Activated CD8-positive, alpha-beta memory T cell treated with anti-CD3 and anti-CD28 coated beads for 1 hour (primary cell): Measurements from ENCODE around the gene TDRD7.

Source experiments
- DNase-seq, 2 donors: peaks; one replicate each; pipeline ENCODE4 v3.0.0-alpha.2; 2020; ENCODE audit warnings: low read depth in 1 of 2; ENCODE audit errors: extremely low read depth in 1 of 2

TDRD7 gene

DNA sequence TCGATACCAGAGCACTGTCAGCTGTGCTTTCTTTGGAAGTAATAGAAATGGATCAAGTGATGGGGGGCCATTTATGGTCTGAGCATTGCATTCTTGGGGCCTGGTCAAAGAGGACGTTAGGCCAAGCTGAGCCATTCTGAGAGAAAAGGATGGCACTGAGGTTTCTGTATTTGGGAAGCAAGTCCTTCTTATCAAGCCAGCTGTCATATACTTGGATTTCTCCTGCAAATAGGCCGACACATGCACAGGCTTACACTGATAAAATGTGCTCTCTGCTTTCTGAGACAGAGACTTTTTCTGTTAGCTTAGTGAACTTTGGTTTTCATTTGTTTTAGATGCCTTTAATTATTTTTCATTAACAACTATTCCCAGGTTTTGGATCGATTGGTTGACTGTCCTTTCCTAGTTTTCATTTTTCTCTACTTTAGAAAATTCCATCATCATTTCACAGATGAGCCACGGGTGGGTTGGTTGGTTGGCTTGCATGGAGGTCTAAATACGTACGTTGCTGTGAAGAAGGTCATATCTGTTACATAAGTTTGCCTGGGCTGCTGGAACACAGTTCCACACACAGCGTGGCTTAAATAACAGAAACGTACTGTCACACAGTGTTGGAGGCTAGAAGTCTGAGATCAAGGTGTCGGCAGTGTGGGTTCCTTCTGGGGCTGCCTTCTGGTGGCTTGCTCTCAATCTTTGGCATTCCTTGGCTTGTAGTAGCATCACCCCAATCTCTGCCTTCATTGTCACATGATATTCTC lies 109.9 kb downstream of the TDRD7 start:
- no peak for DNase-seq

DNA sequence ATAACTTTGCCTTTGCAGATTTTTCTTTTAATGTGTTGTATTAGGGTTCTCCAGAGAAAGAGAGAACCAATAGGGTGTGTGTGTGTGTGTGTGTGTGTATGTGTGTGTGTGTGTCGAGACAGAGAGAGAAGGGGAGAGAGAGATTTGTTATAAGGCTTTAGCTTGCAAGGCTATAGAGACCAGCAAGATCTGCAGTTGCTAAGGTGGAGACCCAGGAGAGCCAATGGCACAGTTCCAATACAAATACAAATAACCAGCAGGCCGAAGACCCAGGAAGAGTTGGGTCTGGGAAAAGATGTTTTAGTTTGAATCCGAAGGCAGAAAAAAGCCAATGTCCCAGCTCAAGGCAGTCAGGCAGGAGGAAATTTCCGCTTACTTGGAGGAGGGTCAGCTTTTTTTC lies 112.5 kb downstream of the TDRD7 start:
- DNase-seq: no peak

DNA sequence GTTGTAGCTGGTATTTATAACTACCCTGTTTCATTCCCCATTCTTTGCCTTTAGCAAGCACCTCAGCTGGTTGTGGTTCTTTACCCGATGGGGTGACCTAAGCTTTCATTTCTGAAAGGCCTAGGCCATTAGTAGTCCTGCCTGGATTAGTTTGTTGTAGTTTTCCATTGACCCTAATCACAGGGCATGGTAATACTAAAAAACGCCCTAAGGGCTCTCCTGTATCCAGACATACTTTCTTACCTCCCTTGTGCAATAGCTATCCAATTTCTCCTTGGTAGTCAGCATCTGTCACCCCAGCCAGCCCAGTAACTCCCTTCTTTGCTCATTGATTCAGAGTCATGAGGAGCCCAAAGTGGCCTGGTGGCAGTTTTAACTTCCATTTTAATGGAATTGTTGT lies 113.6 kb downstream of the TDRD7 start:
- DNase-seq: no peak

DNA sequence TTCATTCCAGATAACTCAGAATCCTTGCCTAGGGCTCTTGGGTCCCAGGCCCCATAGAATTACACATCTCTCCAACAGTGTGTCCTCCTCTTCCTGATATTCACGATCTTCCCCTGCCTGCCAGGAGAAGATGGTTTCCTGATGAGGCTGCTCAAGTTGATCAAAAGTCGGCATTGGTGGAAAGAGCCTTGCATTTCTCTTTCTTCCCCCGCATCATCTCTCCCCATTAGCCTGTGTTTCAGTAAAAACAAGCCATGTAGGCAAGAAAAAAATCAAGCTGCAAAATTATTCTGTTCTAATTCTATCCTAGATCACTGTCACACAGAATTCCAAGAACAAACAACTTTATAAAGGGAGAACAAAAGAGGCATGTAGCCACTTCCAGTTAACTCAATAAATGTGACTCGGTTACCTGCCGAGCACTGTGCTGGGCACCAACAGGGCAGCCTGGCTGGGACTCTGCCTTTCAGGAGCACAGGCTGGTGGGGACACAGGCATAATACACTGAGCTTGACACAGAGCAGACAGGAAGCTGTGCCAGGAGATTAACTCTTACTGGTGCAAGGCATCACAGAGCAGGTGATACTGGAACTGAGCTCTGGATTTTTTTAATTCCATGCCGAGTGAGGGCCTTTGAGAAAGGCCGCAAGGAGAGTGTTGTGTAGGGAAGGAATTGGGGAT lies 115.1 kb downstream of the TDRD7 start:
- no peak for DNase-seq

DNA sequence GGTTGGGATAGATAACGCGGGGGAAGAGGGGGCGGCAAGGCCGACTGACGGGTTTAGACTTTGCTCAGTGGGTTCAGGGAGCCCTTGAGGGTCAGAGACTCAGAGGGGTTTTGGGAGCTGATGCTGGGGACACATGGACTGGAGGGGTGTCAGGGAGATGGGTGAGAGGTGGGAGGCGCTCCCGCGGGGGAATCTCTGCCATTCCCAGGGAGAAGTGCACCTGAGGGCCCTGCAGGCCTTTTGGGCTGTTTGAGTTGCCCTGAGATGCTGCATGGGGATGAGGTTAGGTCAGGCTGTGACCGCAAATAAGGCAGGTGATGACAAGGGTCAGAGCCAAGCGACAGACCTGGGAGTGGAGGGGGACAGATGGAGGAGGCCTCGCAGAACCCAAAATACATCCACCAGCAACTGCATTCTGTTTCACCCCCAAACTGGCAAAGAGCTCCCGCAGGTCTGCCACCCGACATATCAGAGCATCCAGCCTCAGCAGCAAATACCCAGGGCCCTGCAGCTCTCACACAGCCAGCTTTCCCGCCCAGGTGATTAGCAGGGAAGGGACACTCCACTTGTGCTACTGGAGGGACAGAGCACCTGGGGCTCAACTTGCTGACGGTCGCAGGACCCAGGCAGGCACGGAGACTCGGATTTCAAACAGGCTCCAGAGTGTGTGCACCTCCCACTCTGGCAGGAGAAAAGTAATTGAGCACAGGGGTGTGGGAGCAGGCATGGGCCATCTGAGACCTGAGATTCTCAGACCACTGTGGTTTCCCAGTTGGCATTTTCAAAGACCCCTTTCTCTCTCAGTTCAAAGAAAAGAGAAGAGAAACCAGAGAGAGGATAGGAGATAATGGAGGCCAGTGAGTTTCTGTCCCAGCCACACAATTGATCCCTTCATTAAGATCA lies 116.0 kb downstream of the TDRD7 start:
- DNase-seq: no peak

DNA sequence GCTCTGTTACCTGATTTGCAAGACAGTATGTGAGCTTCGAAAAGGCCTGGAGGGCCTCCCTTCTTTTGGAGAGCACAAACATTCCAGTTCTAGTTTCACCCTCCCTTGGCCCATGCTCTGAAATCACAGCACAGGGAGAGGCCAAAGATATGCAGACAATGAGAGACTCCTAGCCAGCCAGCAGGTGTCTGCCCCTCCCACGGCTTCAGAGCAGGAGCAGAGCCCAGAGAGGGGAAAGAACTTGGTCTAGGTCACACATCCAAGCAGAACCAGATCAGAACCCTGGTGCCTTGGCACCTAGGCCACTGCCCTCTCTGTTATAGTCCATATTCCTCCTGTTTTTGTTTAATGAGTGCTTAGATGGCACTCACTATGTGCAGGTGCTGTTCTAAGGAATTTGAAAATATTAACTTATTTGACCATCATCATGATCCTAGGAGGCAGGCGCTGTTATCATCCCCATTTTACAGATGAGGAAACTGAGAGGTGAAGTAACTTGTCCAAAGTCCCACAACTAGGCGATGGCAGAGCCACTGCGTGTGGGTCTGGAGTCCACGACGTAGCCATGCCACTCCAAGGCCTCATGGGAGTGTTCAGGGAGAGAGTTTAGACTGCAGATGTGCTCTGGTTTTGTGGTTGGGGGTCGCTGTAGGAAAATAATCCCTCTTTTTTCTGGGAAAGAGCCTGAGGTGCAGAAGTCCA lies 116.8 kb downstream of the TDRD7 start:
- DNase-seq: no peak

DNA sequence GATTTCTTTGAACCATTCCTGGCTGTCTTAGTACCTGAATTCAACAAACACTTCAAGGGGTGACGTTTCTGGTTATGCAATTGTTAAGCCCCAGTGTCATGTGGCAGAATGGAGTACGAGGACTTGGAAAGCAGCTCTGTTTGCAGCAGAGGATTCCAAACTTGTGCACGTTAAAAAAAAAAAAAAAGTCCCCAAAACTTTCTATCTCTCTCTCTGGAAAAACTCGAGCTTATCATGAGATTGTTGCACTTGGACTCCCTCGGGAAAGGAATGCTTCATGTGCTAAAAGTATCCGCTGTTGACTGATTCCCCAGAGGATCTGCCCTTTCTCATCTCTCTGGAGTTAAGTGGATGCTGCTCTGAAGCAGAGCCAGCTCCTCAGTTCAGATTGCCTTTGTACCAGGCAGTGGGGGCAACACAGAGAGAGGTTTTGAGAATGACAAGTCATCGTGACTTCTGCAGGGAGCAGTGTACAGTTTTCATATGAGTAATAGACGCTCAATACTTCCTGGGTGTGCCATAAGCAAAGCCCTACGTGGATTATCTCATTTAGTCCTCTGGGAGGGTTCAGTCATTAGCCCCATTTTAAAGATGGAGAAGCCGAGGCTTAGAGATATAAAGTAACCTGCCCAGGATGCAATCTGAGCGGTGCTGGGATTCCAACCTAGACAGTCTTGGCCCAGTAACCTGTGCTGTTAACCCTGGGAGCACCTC lies 117.6 kb downstream of the TDRD7 start:
- no peak for DNase-seq

DNA sequence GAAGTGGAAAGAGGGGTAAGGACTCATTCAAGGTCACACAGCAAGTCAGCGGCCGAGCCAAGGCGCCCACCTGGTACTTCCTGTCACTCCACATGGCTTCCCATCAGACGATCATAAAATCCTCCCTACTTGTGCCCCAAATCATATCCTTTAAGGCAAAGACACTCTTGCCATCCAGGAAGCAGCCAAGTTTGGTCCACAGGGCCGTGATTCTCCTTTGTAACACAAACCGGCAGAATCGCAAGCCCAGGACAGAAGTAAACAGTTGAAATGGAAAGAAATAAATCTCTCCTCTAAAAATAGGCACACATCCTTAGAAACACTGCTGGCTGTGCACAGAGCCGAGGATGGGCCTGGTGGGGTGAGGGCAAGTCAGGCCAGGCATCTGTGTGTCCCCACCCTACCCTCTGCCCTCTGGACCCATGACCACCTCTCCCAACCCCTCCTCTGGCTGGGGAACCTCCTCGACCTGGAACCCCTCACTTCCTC lies 120.0 kb downstream of the TDRD7 start:
- no peak for DNase-seq

DNA sequence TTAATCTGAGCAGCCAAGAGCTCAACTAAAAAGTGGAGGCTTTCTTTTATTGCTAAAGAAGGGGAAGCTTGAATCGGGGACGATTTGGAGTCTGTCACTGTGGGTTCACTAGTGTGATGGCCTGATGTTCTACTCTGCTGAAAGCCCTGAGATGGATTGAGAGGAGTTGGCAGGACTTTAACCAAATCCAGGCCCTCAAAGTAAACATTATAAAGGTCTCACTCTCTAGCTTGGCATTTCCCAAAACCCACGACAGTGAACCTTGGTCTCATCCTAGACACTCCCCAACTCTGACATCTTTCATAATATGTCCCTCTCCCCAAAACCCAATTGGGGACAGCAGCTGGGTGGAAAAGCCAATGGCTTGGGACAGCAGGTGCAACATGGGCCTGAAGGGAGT lies 122.3 kb downstream of the TDRD7 start:
- DNase-seq: no peak

DNA sequence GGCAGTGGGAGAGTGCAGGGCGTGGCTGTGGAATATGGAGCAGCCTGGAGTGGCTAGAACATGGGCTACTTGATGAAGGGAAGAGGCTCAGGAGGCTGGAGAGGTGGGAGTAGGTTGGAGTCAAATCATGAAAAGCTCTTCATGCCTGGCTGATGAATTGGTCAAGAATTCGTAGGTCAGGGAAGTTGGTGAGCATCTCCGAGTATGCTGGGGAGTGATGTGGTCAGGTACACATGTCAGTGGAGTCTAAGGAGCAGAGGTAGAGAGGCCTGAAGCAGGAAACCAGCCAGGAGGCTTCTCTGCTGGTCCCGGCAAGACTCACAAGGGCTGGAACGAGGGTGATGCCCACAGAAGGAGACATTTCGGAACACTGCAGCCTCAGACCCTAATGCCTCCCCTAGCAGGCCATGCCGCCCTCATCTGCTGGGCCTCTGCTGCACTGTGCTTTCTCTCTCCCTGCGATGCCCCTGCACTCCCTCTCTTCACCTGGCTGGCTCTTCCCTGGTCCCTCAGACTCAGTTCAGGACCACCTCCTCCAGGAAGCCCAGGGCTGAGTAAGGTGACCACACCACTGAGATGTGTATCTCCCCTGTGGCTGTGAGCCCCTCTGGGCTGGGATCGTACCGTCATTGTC lies 123.2 kb downstream of the TDRD7 start:
- DNase-seq: no peak

DNA sequence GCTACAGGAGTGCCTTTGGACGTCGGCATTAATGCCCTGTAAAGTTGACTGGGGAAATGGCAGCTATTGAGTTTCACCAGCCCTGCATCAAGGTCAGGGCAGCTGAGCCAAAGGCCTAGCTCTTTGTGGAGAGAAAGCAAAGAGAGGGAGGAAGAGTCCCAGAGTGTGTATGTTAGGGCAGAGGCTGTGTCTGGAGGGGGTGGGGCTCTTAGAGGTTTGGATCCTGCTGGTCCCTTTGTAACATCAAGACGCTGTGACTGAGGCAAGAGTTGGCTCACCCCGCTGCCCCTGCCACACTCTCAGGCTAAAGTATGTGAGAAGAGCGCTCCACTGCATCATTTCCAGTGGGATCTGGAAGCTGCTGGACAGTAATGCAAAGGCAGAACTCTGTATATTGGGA lies 123.9 kb downstream of the TDRD7 start:
- no peak for DNase-seq

DNA sequence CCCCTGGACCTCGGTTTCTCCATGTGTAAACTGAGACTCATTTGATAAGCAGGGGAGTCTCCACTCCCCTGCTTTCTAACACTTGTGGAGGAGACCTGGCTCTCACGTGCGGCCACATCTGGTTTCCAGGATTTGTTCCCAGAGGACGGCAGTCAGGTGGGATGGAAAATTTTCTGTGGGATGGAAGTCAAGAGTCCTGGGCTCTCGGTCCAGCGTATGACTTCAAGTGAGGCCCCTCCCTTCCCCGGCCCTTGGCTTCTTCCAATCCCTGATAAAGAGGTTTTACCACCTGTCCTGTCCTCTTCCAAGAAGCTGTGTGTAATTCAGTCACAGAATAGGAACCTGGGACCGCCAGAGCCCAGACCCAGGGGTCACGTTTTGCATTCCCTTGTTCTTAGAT lies 124.6 kb downstream of the TDRD7 start:
- no peak for DNase-seq

DNA sequence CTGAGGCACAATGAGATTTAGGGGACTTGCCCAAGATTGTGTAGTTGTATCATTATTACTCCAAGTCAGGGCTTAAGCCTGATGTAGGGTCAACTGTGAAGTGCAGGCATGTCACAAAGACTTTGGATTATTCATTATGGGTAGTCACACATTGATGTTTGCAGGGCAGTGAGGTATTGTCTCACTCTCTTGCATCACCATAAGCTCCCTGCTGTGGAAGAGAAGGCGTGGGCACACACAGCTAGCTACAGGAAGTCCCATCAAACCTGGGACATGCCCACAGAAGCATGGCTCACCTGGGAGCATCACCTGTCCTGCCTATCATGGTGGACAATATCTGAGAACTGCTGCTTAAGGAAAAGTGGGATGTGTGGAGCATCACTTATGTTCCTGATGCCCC lies 131.7 kb downstream of the TDRD7 start:
- DNase-seq: no peak

DNA sequence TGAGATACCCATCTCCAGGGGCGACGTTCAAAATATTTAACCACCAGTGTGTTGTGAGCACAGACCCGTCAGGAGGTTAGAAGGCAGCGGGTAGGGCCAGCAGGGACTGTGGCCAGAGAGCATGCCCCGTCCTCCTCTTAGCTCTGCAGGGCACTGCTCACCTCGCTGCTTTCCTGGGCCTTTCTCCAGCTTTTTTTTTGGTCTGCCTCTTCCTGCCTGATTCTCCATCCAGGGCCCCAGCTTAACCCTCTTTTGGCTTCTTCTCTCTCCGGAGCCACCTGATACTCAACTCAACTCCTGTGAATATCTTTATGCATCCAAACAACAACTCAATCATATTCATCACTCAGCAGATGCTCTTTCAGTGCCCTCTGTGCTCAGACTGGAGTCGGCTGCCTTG lies 133.6 kb downstream of the TDRD7 start:
- no peak for DNase-seq
